Dermis blood vessel endothelial cell (primary cell): ENCODE measurements around the gene DNAH11. TPM values are rescaled to one million over a fixed set of nuclear protein-coding genes. Genes with fewer than 3 reads are reported as not detected.

ENCODE experiments used
- DNase-seq: peaks from one replicate; pipeline ENCODE4 v3.0.0; 2010
- total RNA-seq: library from RNA; depleted of rRNA; stranded (reverse); fragments of >200 nt; gene quantifications from 2 replicates; pipeline ENCODE4 v1.2.3, GENCODE V29; 2014

Gene DNAH11
- total RNA-seq, 1 donor from 2014 or later: 0.34 TPM

GRCh38 chr7:21550821-21551531, 8.1 kb downstream of the DNAH11 start:
- no peak for DNase-seq

GRCh38 chr7:21562385-21562784, 19.5 kb downstream of the DNAH11 start:
- DNase-seq: no peak

GRCh38 chr7:21565614-21566013, 22.8 kb downstream of the DNAH11 start:
- DNase-seq: no peak

- no peak for DNase-seq
Observed at GRCh38 chr7:21566094-21566493, 23.3 kb downstream of the DNAH11 start.

GRCh38 chr7:21568762-21569161, 25.9 kb downstream of the DNAH11 start:
- peak; percentile 30 for DNase-seq

GRCh38 chr7:21572331-21573313, 29.8 kb downstream of the DNAH11 start:
- DNase-seq: no peak

GRCh38 chr7:21579341-21580072, 36.7 kb downstream of the DNAH11 start:
- DNase-seq: no peak

GRCh38 chr7:21580073-21580521, 37.3 kb downstream of the DNAH11 start:
- peak; percentile 67 for DNase-seq

GRCh38 chr7:21585070-21585724, 42.4 kb downstream of the DNAH11 start:
- no peak for DNase-seq

- DNase-seq: no peak
Observed at GRCh38 chr7:21587139-21587784, 44.4 kb downstream of the DNAH11 start.

- no peak for DNase-seq
Observed at GRCh38 chr7:21596801-21597200, 54.0 kb downstream of the DNAH11 start.

GRCh38 chr7:21603462-21603861, 60.6 kb downstream of the DNAH11 start:
- no peak for DNase-seq

GRCh38 chr7:21603972-21604749, 61.3 kb downstream of the DNAH11 start:
- no peak for DNase-seq

GRCh38 chr7:21605008-21605585, 62.3 kb downstream of the DNAH11 start:
- no peak for DNase-seq

- no peak for DNase-seq
Observed at GRCh38 chr7:21608465-21608864, 65.6 kb downstream of the DNAH11 start.

- DNase-seq: no peak
Observed at GRCh38 chr7:21611129-21611528, 68.3 kb downstream of the DNAH11 start.

GRCh38 chr7:21616091-21616490, 73.3 kb downstream of the DNAH11 start:
- DNase-seq: no peak

- DNase-seq: peak; percentile 78
Observed at GRCh38 chr7:21616796-21617436, 74.1 kb downstream of the DNAH11 start.

GRCh38 chr7:21617513-21617912, 74.7 kb downstream of the DNAH11 start:
- DNase-seq: no peak

GRCh38 chr7:21617916-21618390, 75.1 kb downstream of the DNAH11 start:
- DNase-seq: peak; percentile 65
